ENCODE measurements around the gene NEDD8.

Gene NEDD8

DNA sequence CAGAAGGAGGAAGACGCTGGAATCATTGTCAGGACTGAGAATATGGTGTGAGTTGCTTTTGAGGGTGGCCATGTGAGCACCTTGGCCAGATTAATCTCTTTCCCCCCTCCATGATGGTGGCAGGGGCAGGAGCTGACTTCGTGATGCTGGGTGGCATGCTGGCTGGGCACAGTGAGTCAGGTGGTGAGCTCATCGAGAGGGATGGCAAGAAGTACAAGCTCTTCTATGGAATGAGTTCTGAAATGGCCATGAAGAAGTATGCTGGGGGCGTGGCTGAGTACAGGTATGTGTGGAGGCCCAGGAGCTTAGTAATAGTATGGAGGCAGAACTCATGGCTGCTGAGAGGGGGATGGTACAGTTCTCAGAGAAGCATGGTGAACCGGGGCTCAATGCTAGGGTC, 6.0 kb upstream of the NEDD8 start:
- H3K79me1 ChIP-seq (ENCODE audit: low read depth, low read length), result peaks cover 4% of the 10 kb centered on the region
- no peak overlapping the region for H3K4ac ChIP-seq (ENCODE audit: low read length)
- no peak overlapping the region for H2AFZ ChIP-seq (ENCODE audit: low read length)
- no peak overlapping the region for H2BK12ac ChIP-seq (ENCODE audit: low read length)
- no peak overlapping the region for H3K23ac ChIP-seq (ENCODE audit: low read depth, low read length, poor library complexity)
- no peaks in the 10 kb centered on the region for H3K27me3 ChIP-seq (ENCODE audit: control insufficient read depth in 3 of 3, insufficient read depth in 3 of 3, low read depth in 1 of 3, low read length in 3 of 3)
- no peak overlapping the region for H3K27ac ChIP-seq (replicated peaks; ENCODE audit: low read length)
- DNase-seq (ENCODE audit: low spot score), result no peak
- no peak overlapping the region for H2BK5ac ChIP-seq (ENCODE audit: low read length)
- H3K18ac ChIP-seq (ENCODE audit: low read length), result no peak overlapping the region
- no peaks in the 10 kb centered on the region for H3K9me3 ChIP-seq (replicated peaks in 1 of 2; ENCODE audit: control insufficient read depth in 2 of 2, insufficient read depth in 1 of 2, low read depth in 1 of 2, low read length in 2 of 2)
- peaks cover 40 to 73% of the 10 kb centered on the region in 2 donors for H3K36me3 ChIP-seq (replicated peaks in 1 of 2; ENCODE audit: control insufficient read depth in 2 of 2, insufficient read depth in 2 of 2, low read length in 2 of 2)
- no peak overlapping the region for H2BK120ac ChIP-seq (ENCODE audit: low read depth, low read length)
- H3K4me3 ChIP-seq (ENCODE audit: low read length in 2 of 2), result no peak overlapping the region
- H2BK15ac ChIP-seq (ENCODE audit: low read length), result no peak overlapping the region
- WGBS, 2 donors (ENCODE audit: extremely low coverage in 2 of 2, insufficient read length in 2 of 2, insufficient replicate concordance in 1 of 2), result no CpG with 5 or more reads among the region's 5 CpGs
- no peak overlapping the region for H3K4me2 ChIP-seq (ENCODE audit: insufficient read depth, low read length, poor library complexity, severe bottlenecking)
- H3K4me1 ChIP-seq (ENCODE audit: control insufficient read depth in 2 of 2, insufficient read depth in 1 of 2, low read depth in 1 of 2, low read length in 2 of 2), result peaks cover 4 to 6% of the 10 kb centered on the region in 2 donors
- no peak overlapping the region for H4K8ac ChIP-seq (ENCODE audit: low read depth, low read length)
- H2AK5ac ChIP-seq (ENCODE audit: low read depth, low read length), result no peak overlapping the region
- no peak overlapping the region for H3K14ac ChIP-seq (ENCODE audit: low read length)
- H3K9ac ChIP-seq (ENCODE audit: low read depth, low read length, poor library complexity), result no peak overlapping the region
- no peak overlapping the region for H4K91ac ChIP-seq (ENCODE audit: low read depth, low read length, poor library complexity)

DNA sequence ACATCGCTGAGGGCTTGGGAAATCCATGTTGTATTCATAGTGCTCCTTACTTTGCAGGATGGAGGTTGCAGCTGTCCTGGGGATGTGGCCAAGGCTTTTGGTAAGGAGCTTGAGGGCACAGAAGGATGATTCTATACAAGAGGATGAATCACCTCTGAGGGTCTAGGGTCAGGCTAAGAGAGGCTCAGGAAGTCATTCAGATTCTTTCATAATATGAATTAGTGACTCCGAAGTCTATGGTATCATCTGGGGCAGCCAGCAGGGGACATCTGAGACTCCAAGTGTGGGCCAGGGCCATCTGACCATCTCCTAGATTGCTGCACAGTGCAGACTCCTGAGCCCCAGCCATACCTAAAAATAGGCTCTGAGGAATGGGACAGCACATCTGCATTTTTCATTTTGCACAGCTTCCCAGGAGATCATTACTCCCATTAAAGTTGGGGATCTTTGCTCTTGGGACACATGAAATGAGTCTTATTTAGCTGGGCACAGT, 5.3 kb upstream of the NEDD8 start:
- no peak overlapping the region for H3K4me3 ChIP-seq (ENCODE audit: low read length in 2 of 2)
- H3K9me3 ChIP-seq (replicated peaks in 1 of 2; ENCODE audit: control insufficient read depth in 2 of 2, insufficient read depth in 1 of 2, low read depth in 1 of 2, low read length in 2 of 2), result no peaks in the 10 kb centered on the region
- H3K14ac ChIP-seq (ENCODE audit: low read length), result no peak overlapping the region
- no peak overlapping the region for H4K8ac ChIP-seq (ENCODE audit: low read depth, low read length)
- no peak for DNase-seq (ENCODE audit: low spot score)
- H3K4me2 ChIP-seq (ENCODE audit: insufficient read depth, low read length, poor library complexity, severe bottlenecking), result no peak overlapping the region
- no peak overlapping the region for H2BK5ac ChIP-seq (ENCODE audit: low read length)
- H3K23ac ChIP-seq (ENCODE audit: low read depth, low read length, poor library complexity), result no peak overlapping the region
- no peak overlapping the region for H3K18ac ChIP-seq (ENCODE audit: low read length)
- no peak overlapping the region for H3K4ac ChIP-seq (ENCODE audit: low read length)
- H4K91ac ChIP-seq (ENCODE audit: low read depth, low read length, poor library complexity), result no peak overlapping the region
- no peak overlapping the region for H2BK12ac ChIP-seq (ENCODE audit: low read length)
- no peak overlapping the region for H3K9ac ChIP-seq (ENCODE audit: low read depth, low read length, poor library complexity)
- H3K27ac ChIP-seq (replicated peaks; ENCODE audit: low read length), result no peak overlapping the region
- H3K79me1 ChIP-seq (ENCODE audit: low read depth, low read length), result peaks cover 4% of the 10 kb centered on the region
- no peak overlapping the region for H2BK120ac ChIP-seq (ENCODE audit: low read depth, low read length)
- peaks cover 40 to 73% of the 10 kb centered on the region in 2 donors for H3K36me3 ChIP-seq (replicated peaks in 1 of 2; ENCODE audit: control insufficient read depth in 2 of 2, insufficient read depth in 2 of 2, low read length in 2 of 2)
- no CpG with 5 or more reads among the region's 2 CpGs for WGBS, 2 donors (ENCODE audit: extremely low coverage in 2 of 2, insufficient read length in 2 of 2, insufficient replicate concordance in 1 of 2)
- no peak overlapping the region for H2AFZ ChIP-seq (ENCODE audit: low read length)
- H2AK5ac ChIP-seq (ENCODE audit: low read depth, low read length), result no peak overlapping the region
- peaks cover 6% of the 10 kb centered on the region in 2 donors for H3K4me1 ChIP-seq (ENCODE audit: control insufficient read depth in 2 of 2, insufficient read depth in 1 of 2, low read depth in 1 of 2, low read length in 2 of 2)
- no peak overlapping the region for H2BK15ac ChIP-seq (ENCODE audit: low read length)
- no peaks in the 10 kb centered on the region for H3K27me3 ChIP-seq (ENCODE audit: control insufficient read depth in 3 of 3, insufficient read depth in 3 of 3, low read depth in 1 of 3, low read length in 3 of 3)

- Histone ChIP-seq H4K8ac (ENCODE audit: low read depth, low read length) (no peak overlapping the region), H2BK120ac (ENCODE audit: low read depth, low read length) (no peak overlapping the region), H3K79me1 (ENCODE audit: low read depth, low read length) (peaks cover 4% of the 10 kb centered on the region), H3K4me3 (ENCODE audit: low read length in 2 of 2) (no peak overlapping the region), H3K4me2 (ENCODE audit: insufficient read depth, low read length, poor library complexity, severe bottlenecking) (no peak overlapping the region), H3K27me3 (ENCODE audit: control insufficient read depth in 3 of 3, insufficient read depth in 3 of 3, low read depth in 1 of 3, low read length in 3 of 3) (no peaks in the 10 kb centered on the region), H4K91ac (ENCODE audit: low read depth, low read length, poor library complexity) (no peak overlapping the region), H2AFZ (ENCODE audit: low read length) (no peak overlapping the region), H3K14ac (ENCODE audit: low read length) (no peak overlapping the region), H3K4me1 (ENCODE audit: control insufficient read depth in 2 of 2, insufficient read depth in 1 of 2, low read depth in 1 of 2, low read length in 2 of 2) (peaks cover 6% of the 10 kb centered on the region in 2 donors), H3K4ac (ENCODE audit: low read length) (no peak overlapping the region), H2BK12ac (ENCODE audit: low read length) (no peak overlapping the region), H2AK5ac (ENCODE audit: low read depth, low read length) (no peak overlapping the region), H3K36me3 (replicated peaks in 1 of 2; ENCODE audit: control insufficient read depth in 2 of 2, insufficient read depth in 2 of 2, low read length in 2 of 2) (peaks cover 40 to 73% of the 10 kb centered on the region in 2 donors), H3K23ac (ENCODE audit: low read depth, low read length, poor library complexity) (no peak overlapping the region), H2BK15ac (ENCODE audit: low read length) (no peak overlapping the region), H3K18ac (ENCODE audit: low read length) (no peak overlapping the region), H3K27ac (replicated peaks; ENCODE audit: low read length) (no peak overlapping the region), H3K9me3 (replicated peaks in 1 of 2; ENCODE audit: control insufficient read depth in 2 of 2, insufficient read depth in 1 of 2, low read depth in 1 of 2, low read length in 2 of 2) (no peaks in the 10 kb centered on the region), H3K9ac (ENCODE audit: low read depth, low read length, poor library complexity) (no peak overlapping the region), H2BK5ac (ENCODE audit: low read length) (no peak overlapping the region)
- DNase-seq (ENCODE audit: low spot score), result no peak
- WGBS, 2 donors (ENCODE audit: extremely low coverage in 2 of 2, insufficient read length in 2 of 2, insufficient replicate concordance in 1 of 2), result no CpG with 5 or more reads among the region's 6 CpGs
Measured at GRCh38 chr14:24236689-24237462, 4.7 kb upstream of the NEDD8 start.

DNA sequence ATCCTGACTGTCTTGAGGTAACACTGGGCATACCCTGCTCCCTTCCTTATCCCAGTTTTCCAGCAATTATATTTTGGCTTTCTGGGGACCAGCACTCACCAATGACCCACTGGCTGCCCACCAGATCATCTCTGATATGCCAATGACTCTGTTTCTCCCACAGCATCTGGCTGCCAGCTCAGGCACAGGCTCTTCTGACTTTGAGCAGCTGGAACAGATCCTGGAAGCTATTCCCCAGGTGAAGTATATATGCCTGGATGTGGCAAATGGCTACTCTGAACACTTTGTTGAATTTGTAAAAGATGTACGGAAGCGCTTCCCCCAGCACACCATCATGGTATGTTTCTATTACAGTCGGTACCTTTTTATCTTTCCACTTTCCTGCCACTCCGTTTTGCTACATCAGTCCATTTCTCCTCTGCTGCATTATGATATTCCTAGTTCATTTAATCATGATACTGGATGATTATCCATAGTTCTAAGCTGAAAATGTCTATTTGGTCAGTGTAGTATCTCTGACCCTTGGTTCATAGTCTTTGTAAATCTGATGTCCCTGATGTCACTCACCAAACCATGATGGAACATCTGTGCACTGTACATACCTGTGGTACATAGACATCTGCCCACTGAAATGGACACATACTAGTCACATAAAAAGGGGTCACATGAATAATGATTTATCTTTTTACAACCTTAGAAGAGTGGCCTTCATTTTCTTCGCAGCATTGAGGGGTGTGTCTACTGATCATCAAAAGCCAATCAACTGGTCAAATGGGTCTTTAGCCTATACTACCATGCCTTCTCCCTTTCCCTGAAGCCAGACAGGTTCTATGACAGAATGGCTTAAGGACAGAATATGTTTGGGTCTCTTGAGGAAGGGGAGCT, 3.9 kb upstream of the NEDD8 start:
- Histone ChIP-seq H4K91ac (ENCODE audit: low read depth, low read length, poor library complexity) (no peak overlapping the region), H3K23ac (ENCODE audit: low read depth, low read length, poor library complexity) (no peak overlapping the region), H3K27me3 (ENCODE audit: control insufficient read depth in 3 of 3, insufficient read depth in 3 of 3, low read depth in 1 of 3, low read length in 3 of 3) (no peaks in the 10 kb centered on the region), H3K14ac (ENCODE audit: low read length) (no peak overlapping the region), H4K8ac (ENCODE audit: low read depth, low read length) (no peak overlapping the region), H2BK5ac (ENCODE audit: low read length) (no peak overlapping the region), H3K18ac (ENCODE audit: low read length) (no peak overlapping the region), H3K4me3 (ENCODE audit: low read length in 2 of 2) (no peak overlapping the region), H3K4ac (ENCODE audit: low read length) (no peak overlapping the region), H3K4me2 (ENCODE audit: insufficient read depth, low read length, poor library complexity, severe bottlenecking) (no peak overlapping the region), H3K9me3 (replicated peaks in 1 of 2; ENCODE audit: control insufficient read depth in 2 of 2, insufficient read depth in 1 of 2, low read depth in 1 of 2, low read length in 2 of 2) (no peaks in the 10 kb centered on the region), H2BK15ac (ENCODE audit: low read length) (no peak overlapping the region), H3K4me1 (ENCODE audit: control insufficient read depth in 2 of 2, insufficient read depth in 1 of 2, low read depth in 1 of 2, low read length in 2 of 2) (peaks cover 9 to 10% of the 10 kb centered on the region in 2 donors), H3K36me3 (replicated peaks in 1 of 2; ENCODE audit: control insufficient read depth in 2 of 2, insufficient read depth in 2 of 2, low read length in 2 of 2) (peaks cover 40 to 71% of the 10 kb centered on the region in 2 donors), H3K27ac (replicated peaks; ENCODE audit: low read length) (no peak overlapping the region), H2AFZ (ENCODE audit: low read length) (no peak overlapping the region), H2BK120ac (ENCODE audit: low read depth, low read length) (no peak overlapping the region), H3K9ac (ENCODE audit: low read depth, low read length, poor library complexity) (no peak overlapping the region), H3K79me1 (ENCODE audit: low read depth, low read length) (peaks cover 5% of the 10 kb centered on the region), H2BK12ac (ENCODE audit: low read length) (no peak overlapping the region), H2AK5ac (ENCODE audit: low read depth, low read length) (no peak overlapping the region)
- no peak for DNase-seq (ENCODE audit: low spot score)
- no CpG with 5 or more reads among the region's 5 CpGs for WGBS, 2 donors (ENCODE audit: extremely low coverage in 2 of 2, insufficient read length in 2 of 2, insufficient replicate concordance in 1 of 2)
